ENCODE results near the gene NEGR1.

DNA sequence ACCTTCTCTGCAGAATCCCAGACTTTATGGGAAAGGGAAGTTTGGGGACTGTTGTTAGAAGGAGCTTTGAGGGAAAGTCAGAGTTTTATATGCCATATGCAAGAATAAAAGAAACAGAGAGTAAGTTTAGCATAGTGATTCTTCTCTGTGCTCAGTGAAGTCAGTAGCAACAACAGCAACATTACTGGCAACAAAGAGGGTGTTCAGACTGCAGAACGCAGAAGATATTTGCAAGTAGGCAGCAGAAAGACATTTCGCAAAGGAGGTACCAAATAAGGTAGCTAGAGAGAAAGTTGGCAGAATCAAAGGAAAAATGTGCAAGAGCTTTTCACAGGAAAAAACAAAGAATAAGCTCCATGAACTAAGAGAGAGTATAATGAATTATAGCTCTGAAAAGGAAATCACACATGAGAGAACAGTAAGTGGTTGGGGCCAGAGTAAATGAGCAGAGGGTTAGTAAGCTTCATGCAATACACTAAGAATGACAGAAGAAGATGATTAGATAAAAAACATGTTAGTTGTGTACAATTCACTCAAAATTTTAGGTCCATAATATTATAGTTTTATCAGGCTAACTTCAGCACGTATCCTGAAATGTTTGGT is 98.1 kb downstream of the NEGR1 start:
- no peak for TF ChIP-seq POLR2A (IDR thresholded peaks at IDR 0.05)
- TF ChIP-seq, protein P1, sequence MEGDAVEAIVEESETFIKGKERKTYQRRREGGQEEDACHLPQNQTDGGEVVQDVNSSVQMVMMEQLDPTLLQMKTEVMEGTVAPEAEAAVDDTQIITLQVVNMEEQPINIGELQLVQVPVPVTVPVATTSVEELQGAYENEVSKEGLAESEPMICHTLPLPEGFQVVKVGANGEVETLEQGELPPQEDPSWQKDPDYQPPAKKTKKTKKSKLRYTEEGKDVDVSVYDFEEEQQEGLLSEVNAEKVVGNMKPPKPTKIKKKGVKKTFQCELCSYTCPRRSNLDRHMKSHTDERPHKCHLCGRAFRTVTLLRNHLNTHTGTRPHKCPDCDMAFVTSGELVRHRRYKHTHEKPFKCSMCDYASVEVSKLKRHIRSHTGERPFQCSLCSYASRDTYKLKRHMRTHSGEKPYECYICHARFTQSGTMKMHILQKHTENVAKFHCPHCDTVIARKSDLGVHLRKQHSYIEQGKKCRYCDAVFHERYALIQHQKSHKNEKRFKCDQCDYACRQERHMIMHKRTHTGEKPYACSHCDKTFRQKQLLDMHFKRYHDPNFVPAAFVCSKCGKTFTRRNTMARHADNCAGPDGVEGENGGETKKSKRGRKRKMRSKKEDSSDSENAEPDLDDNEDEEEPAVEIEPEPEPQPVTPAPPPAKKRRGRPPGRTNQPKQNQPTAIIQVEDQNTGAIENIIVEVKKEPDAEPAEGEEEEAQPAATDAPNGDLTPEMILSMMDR (IDR thresholded peaks at IDR 0.05), result no peak

Measured in Peyer's patch (tissue), 4 donors.